Islet precursor cell (in vitro differentiated cells): ENCODE data around the gene LAMB2.

Experiments
- DNase-seq: peaks from one replicate; pipeline ENCODE4 v3.0.0-alpha.2; 2018

The LAMB2 gene

GRCh38 chr3:49120096-49120437 lies 12.8 kb downstream of the LAMB2 start:
- DNase-seq, result no peak

GRCh38 chr3:49119439-49119838 lies 13.4 kb downstream of the LAMB2 start:
- no peak for DNase-seq

- DNase-seq, result no peak
These were observed 13.8 kb downstream of the LAMB2 start for GRCh38 chr3:49119036-49119435.

- DNase-seq, result no peak
These were observed 20.6 kb downstream of the LAMB2 start for GRCh38 chr3:49112262-49112661.

- DNase-seq, result no peak
These were observed 21.5 kb downstream of the LAMB2 start for GRCh38 chr3:49111347-49111746.

DNA sequence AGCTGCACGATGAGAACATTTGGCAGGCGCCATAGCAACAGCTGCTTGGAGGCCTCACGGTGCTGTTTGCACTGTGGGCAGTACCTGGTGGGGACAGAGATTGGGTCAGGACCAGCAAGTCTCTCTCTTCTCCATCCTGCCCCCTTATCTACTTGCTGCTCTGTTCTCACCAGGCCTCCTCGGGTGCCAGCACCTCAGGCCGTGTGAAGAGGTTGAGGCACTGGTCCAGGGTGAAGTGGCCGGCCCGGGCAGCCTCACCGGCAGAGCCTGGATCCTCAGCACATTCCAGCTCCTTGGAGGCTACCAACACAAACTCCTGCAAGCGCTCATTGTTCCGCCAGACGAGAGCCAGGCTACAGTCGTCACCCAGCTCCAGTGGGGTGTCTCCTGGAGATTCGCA lies 22.1 kb downstream of the LAMB2 start:
- no peak for DNase-seq

DNA sequence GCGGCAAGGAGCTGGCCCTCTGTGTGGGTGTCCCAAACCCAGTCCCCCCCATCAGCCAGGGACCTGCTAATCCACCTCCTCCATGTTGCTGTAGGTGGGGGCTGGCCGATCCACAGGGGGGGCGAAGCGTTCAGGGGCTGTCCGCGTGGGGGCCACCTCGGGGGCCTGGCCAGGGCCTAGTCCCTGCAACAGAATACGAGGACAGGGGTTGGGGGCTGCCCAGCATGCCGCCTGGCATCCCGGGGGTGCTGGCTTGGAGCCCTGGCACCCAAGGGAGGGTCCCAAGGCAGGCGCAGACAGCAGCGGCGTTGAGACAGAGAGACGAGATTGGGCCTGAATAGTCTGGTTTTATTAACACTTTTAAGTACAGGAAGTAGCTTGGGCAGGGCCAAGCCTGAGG lies 24.5 kb downstream of the LAMB2 start:
- DNase-seq, result no peak

DNA sequence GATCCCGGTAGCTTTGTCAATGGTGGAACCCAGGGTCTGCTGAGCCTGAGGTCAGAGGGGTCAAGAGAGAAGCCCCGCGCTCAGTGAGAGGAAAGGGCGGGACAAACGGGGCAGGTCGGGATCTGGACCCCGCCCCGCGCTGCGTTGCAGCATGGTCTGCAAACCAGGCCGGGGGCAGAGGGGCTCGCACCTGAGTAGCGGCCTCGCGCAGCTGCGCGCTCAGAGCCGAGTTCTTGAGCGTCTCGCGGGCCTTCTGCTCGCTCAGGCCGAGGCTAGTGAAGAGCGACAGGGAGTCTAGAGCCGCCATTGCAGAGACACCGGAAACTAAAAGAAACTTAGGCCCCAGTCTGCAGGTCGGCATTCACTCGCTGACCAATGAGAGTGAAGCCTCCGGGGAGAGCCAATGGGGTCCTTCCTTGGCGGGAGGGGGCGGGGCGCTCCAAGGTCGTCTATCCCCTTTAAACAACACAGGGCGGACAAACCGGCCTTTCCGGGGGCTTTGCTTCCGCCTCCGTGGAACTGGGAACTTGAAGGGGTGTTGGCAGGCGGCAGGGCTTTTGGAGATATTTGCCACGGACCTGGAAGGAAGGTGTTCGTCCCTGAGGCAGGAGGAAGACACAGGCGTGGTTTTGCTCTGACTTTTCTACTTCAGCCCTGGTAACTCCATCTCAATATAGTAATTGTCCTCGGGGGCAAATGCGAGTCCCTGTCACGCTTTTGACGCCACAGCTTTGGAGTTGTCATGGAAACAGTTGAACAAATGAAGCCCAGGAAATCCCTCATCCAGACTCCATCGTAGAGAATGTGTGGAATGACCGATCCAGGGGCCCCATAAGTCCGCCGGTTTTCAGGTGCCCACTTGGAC lies 28.2 kb downstream of the LAMB2 start, which contains the start of gene QARS1:
Gene QARS1 (minus strand): TSS at position 331 of the 865 bp plus-strand sequence. CDS start 24 bp downstream, at position 307.
- DNase-seq, result peak; percentile 98

DNA sequence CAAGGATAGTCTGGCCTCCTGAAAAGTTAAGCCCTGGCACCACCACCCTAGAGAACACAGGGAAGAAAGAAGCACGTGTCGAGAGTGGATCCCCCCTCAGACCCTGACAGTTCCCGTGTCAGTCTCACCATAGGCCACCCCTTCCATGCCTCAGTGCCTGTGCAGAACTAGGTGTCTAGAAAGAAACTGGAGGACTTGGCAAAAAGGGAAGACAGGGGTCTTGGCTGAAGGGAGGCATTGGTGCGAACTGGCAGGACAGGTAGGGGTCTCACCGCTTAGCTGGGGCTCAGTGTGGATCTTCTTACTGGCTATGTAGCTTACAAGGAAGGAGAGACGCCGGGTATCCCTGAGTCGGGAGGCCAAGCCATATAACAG lies 28.8 kb downstream of the LAMB2 start:
- DNase-seq, result no peak

DNA sequence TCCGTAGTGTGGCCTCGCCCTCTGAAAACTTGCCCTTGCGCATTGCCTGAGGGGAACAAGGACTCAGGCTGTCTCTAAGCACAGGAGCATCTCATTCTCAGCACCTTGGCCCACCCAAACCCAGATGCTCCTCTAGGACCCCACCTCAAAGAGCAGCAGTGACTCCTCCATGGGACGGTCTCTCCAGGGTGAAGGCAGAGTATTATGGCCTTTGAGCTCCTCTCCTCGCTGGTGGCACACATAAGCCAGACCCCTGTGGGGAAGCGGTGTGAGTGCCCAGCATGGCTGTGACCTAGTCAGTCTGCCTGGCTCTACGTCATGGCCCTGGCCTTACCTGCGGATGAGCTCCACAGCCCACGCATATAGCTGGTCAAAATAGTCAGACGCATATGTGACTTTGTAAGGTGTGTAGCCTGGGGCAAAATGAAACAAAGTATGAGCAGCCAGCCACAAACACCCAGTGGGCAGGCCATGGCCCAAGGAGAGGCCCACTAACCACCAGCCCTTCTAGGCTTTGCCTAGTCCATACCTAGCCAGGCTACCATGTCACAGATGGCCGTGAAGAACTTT lies 32.7 kb downstream of the LAMB2 start:
- no peak for DNase-seq

GRCh38 chr3:49098910-49099630 lies 33.8 kb downstream of the LAMB2 start:
- no peak for DNase-seq

GRCh38 chr3:49098429-49098828 lies 34.4 kb downstream of the LAMB2 start:
- no peak for DNase-seq

DNA sequence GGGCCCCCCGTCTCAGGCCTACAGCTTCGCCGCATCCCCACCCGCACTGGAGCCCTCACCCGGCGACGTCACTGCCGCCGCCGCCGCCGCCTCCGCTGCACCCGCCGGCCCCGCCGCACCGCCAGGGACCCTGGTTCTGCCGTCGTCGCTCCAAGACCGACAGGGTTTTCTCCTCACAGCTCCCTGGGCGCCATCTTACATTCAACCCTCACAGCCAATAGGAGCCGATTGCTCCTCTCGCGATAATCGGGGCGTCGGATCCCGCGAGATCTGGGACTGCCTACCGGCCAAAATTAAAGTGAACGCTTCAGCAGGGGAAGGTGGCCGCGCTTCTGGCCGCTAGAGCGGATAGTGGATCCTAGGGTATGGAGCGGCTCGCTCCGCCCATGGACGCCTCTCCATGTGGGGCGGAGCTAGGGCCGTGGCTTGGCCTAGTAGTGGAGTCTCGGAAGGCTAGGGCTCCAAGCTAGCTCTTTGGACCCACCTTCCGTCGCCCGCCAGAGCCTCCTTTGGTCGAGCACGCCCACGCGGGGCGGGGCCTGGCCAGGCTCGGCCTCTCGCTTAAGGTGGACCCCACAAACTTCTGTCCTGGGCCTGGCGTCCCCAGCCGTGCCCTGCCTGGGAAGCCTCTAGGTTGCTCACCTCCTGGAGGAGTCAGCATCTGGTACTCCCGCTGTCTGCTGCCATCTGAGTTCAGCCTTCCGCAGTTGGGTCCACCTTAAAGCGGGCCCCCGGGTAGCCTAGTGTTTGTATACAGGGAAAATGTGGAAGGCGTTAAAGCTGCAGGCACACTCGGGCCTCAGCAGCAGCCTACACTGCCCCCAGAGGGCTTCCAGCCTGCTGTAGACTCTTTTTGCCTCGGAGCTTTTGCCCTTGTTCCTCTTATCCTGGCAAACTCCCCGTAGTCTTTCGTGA lies 38.7 kb downstream of the LAMB2 start, which contains the start of gene QRICH1:
Gene QRICH1 (minus strand): TSS at position 219 of the 915 bp plus-strand sequence. CDS start 17,054 bp downstream, outside the sequence.
- DNase-seq, result peak; percentile 99

DNA sequence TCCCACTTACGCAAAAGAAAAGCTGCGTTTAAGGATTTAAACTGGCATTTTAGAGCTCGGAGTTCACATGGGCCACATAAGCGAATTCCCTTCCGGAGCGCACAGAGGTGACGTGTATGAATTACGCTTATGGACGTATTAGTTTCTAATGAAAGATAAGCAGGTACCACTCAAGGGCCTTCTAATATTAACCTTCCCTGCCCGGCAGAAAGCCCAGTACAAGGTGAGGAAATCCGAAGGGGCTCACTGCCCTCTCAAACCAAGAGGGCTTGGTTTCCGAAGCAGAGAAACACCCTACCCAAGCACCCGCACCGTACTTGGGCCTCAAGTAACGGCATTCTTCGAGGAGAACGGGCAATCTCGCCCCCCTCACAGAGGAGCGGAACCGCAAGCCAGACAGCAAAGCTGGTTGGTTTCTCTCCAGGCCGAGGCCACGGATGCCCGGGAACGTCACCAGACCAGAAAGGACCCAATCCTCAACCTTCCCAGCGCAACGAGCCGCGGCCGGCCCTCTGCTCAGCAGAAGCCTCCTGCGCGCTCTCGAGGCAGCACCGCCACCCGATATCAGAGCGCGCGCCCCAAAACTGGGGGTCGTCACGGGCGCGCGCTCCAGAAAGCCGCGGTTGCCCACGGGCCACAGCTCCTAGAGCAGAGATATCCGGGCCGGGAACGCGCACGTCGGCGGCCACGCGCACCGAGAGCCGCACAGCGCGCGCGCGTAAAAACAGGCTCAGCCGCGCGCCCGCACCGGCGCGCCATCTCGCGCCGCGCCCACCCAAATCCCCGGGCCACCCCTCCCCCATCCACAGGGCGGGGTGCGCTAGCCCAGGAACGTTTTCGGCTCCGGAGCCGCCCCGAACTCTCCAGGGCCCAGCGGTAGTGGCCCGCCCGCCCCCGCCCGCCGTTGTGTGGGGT lies 39.7 kb downstream of the LAMB2 start:
- peak; percentile 89 for DNase-seq

- DNase-seq, result no peak
These were observed 51.4 kb downstream of the LAMB2 start for GRCh38 chr3:49081429-49081828.

- no peak for DNase-seq
These were observed 53.6 kb downstream of the LAMB2 start for GRCh38 chr3:49079270-49079669.

GRCh38 chr3:49076646-49077045 lies 56.2 kb downstream of the LAMB2 start:
- DNase-seq, result no peak

- DNase-seq, result no peak
These were observed 56.7 kb downstream of the LAMB2 start for GRCh38 chr3:49076116-49076515.
